ENCODE measurements around the gene CYP26A1.

The CYP26A1 gene

DNA sequence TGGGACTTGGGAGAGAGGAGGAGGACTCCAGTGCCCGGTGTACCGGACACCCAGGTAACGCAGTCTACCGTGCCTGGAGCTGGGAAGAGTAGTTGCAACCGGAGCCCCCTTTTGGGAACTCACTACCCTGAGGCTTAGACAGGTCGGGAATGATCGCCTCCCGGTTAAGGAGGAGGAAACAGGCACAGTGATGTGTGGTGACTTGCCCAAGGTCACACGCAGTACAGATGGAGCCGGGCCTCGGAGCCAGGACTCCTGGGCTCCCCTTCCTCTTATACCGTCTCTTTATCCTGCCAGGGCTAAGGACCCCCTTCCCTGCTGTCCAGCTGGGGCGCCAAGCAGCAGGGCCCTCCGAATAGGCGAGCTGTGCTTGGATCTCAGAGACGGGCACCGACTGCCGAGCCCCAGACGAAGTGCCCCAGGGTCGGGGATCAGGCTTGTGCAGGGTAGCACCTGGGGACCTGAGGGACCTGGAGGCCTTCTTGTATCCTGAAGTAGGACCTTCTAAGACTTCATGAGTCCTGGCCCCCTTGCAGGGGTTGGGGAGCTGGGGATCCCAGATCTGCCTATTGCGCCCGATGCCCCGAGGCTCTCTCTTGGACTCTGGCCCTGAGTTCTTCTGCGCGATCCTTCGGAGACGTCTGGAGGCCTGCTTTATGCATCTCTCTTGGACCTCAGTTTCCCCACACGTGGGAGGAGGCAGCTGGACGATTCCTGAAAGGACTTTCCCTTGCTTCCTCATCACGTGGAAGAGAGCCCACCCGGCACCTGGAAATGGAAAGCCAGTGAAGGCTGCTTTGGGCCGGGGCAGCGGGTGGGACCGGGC is 767 bp upstream of the CYP26A1 start:
- TF ChIP-seq, protein P1, sequence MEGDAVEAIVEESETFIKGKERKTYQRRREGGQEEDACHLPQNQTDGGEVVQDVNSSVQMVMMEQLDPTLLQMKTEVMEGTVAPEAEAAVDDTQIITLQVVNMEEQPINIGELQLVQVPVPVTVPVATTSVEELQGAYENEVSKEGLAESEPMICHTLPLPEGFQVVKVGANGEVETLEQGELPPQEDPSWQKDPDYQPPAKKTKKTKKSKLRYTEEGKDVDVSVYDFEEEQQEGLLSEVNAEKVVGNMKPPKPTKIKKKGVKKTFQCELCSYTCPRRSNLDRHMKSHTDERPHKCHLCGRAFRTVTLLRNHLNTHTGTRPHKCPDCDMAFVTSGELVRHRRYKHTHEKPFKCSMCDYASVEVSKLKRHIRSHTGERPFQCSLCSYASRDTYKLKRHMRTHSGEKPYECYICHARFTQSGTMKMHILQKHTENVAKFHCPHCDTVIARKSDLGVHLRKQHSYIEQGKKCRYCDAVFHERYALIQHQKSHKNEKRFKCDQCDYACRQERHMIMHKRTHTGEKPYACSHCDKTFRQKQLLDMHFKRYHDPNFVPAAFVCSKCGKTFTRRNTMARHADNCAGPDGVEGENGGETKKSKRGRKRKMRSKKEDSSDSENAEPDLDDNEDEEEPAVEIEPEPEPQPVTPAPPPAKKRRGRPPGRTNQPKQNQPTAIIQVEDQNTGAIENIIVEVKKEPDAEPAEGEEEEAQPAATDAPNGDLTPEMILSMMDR (conservative IDR thresholded peaks at IDR 0.05; ENCODE audit: control insufficient read depth, insufficient read depth, low read depth, low read length) = no peak
- DNase-seq (ENCODE audit: low read depth) = no peak
- no peak overlapping the region for H3K4me3 ChIP-seq (ENCODE audit: control insufficient read depth, low read depth, low read length)

DNA sequence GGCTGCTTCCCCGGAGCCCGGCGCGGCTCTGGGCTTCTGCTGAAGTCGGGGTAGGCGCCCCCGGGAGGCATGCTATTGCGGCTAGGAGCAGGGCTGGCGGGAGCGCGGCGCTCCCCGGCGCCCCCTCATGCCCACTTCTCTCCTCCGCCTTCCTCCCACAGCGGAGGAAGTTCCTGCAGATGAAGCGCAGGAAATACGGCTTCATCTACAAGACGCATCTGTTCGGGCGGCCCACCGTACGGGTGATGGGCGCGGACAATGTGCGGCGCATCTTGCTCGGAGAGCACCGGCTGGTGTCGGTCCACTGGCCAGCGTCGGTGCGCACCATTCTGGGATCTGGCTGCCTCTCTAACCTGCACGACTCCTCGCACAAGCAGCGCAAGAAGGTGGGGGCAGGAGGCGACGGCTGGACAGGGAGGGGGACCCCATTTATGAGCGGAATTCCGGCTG is 479 bp downstream of the CYP26A1 start:
- TF ChIP-seq, protein P1 (conservative IDR thresholded peaks at IDR 0.05; ENCODE audit: control insufficient read depth, insufficient read depth, low read depth, low read length) = no peak
- H3K4me3 ChIP-seq (ENCODE audit: control insufficient read depth, low read depth, low read length) = no peak overlapping the region
- DNase-seq (ENCODE audit: low read depth) = no peak

GRCh38 chr10:93074597-93075368 is 1.1 kb downstream of the CYP26A1 start:
- no peak overlapping the region for H3K4me3 ChIP-seq (ENCODE audit: control insufficient read depth, low read depth, low read length)
- DNase-seq (ENCODE audit: low read depth) = no peak
- TF ChIP-seq, protein P1 (conservative IDR thresholded peaks at IDR 0.05; ENCODE audit: control insufficient read depth, insufficient read depth, low read depth, low read length) = no peak

DNA sequence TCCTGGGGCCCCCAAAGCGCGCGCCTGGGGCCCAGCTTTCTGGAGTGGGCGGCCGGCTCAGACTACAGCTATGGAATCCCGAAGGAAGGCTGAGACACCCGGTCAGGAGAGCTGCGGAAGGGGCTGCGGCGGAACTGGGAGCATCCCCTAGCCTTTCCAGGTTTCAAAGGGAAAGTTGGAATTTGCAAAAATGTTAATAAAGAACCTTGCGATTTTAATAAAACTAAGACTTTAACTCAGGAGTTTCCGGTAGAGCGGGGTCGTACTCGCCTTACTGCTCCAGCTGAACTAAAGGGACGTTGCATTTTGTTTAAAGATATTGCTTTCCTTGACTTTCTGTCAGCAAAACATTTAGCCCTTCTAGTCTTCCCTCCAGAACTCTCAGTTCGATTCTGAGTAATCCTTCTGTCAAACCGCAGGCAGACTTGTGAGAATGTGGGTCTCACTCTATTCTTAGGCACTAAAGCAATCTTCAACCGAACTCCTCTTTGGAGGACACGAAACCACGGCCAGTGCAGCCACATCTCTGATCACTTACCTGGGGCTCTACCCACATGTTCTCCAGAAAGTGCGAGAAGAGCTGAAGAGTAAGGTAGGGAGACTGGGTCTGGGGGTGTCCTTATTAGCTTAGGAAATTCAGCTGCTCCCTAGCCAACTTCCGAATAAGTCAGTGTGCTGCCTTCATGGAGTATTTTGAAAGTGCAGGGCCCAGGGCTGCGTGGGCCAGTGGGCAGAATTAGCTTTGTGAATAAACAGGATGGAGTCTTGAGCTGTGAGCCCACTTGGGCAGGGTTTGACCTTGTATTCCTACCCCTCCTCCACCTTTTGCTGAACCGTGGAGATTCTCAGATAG is 1.9 kb downstream of the CYP26A1 start:
- DNase-seq (ENCODE audit: low read depth) = no peak
- no peak overlapping the region for H3K4me3 ChIP-seq (ENCODE audit: control insufficient read depth, low read depth, low read length)
- TF ChIP-seq, protein P1 (conservative IDR thresholded peaks at IDR 0.05; ENCODE audit: control insufficient read depth, insufficient read depth, low read depth, low read length) = no peak

- no peak for DNase-seq (ENCODE audit: low read depth)
- no peak overlapping the region for H3K4me3 ChIP-seq (ENCODE audit: control insufficient read depth, low read depth, low read length)
- TF ChIP-seq, protein P1 (conservative IDR thresholded peaks at IDR 0.05; ENCODE audit: control insufficient read depth, insufficient read depth, low read depth, low read length) = no peak
Measured at GRCh38 chr10:93076871-93077270, 3.2 kb downstream of the CYP26A1 start.

DNA sequence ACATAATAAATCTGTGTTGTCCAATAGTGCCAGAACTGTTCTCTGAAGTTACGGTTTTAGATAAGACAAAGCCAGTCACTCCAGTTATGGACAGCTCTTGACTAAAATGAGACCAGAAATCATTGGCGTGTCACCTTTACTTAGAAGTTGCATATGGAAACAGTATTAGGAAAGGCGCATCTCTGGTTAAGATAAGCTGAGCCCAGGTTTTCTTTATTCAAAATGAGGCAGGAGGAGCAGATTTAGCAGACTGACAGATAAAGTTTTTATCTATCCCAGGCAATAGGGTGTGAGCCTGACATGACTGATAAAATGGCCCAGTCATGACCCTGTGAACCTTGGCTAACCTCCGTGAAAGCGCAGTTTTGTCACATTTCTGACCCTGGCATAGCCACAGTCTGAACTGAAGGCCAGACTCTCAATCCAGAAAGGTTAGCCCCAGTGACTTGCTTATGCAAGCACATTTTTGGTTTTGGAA is 4.2 kb downstream of the CYP26A1 start:
- no peak overlapping the region for H3K4me3 ChIP-seq (ENCODE audit: control insufficient read depth, low read depth, low read length)
- DNase-seq (ENCODE audit: low read depth) = no peak
- TF ChIP-seq, protein P1 (conservative IDR thresholded peaks at IDR 0.05; ENCODE audit: control insufficient read depth, insufficient read depth, low read depth, low read length) = no peak

All from fibroblast of mammary gland (primary cell).